Ramos (cell line): Measurements from ENCODE around the gene FUT6.
"Not testable (repeated sequence)": the region's sequence is repeated elsewhere in the genome, so short reads cannot be mapped to it uniquely, and the experiment has no call there.

Experiments
- in situ Hi-C: fragments of 300-500 bp; cut with MboI; formaldehyde crosslinking; loops from one replicate; pipeline ENCODE4 v1.14.3; 2022; ENCODE audit warnings: low sequenced_read_pairs; ENCODE audit not compliant: unreplicated experiment

The FUT6 gene

GRCh38 chr19:5863030-5863665, 23.6 kb upstream of the FUT6 start:
- in situ Hi-C loops = no loop called here

- in situ Hi-C loops = no loop called here
These were observed 17.9 kb upstream of the FUT6 start for GRCh38 chr19:5857203-5858081.

- in situ Hi-C loops = not testable (repeated sequence)
These were observed 15.6 kb upstream of the FUT6 start for GRCh38 chr19:5855151-5855550.

- in situ Hi-C loops = not testable (repeated sequence)
These were observed 14.6 kb upstream of the FUT6 start for GRCh38 chr19:5854121-5854520.

GRCh38 chr19:5851302-5851701, 11.8 kb upstream of the FUT6 start, which contains the start of gene FUT3:
FUT3 (minus strand) TSS chr19:5851449.
- in situ Hi-C loops = no loop called here

GRCh38 chr19:5850743-5851293, 11.3 kb upstream of the FUT6 start:
- in situ Hi-C loops = no loop called here

GRCh38 chr19:5850189-5850588, 10.7 kb upstream of the FUT6 start:
- in situ Hi-C loops = no loop called here

GRCh38 chr19:5848621-5849020, 9.1 kb upstream of the FUT6 start:
- in situ Hi-C loops = not testable (repeated sequence)

GRCh38 chr19:5847846-5848245, 8.3 kb upstream of the FUT6 start:
- in situ Hi-C loops = not testable (repeated sequence)

- in situ Hi-C loops = no loop called here
These were observed 5.2 kb upstream of the FUT6 start for GRCh38 chr19:5844456-5845433.

- in situ Hi-C loops = no loop called here
These were observed 3.9 kb upstream of the FUT6 start for GRCh38 chr19:5843295-5843927.

GRCh38 chr19:5841735-5842111, 2.2 kb upstream of the FUT6 start:
- in situ Hi-C loops = not testable (repeated sequence)

GRCh38 chr19:5838353-5839064, 993 bp downstream of the FUT6 start:
- in situ Hi-C loops = no loop called here

GRCh38 chr19:5837761-5838352, 1.6 kb downstream of the FUT6 start:
- in situ Hi-C loops = no loop called here

GRCh38 chr19:5832527-5833216, 6.8 kb downstream of the FUT6 start:
- in situ Hi-C loops = no loop called here

GRCh38 chr19:5832061-5832460, 7.4 kb downstream of the FUT6 start:
- in situ Hi-C loops = no loop called here

GRCh38 chr19:5831159-5831558, 8.3 kb downstream of the FUT6 start:
- in situ Hi-C loops = no loop called here
